ENCODE data around the gene SCYL2.
A peak's percentile ranks its signal among the peaks of the same experiment; 100 is the strongest.
"Not testable (repeated sequence)": the region's sequence is repeated elsewhere in the genome, so short reads cannot be mapped to it uniquely, and the experiment has no call there.

Gene SCYL2, protein sequence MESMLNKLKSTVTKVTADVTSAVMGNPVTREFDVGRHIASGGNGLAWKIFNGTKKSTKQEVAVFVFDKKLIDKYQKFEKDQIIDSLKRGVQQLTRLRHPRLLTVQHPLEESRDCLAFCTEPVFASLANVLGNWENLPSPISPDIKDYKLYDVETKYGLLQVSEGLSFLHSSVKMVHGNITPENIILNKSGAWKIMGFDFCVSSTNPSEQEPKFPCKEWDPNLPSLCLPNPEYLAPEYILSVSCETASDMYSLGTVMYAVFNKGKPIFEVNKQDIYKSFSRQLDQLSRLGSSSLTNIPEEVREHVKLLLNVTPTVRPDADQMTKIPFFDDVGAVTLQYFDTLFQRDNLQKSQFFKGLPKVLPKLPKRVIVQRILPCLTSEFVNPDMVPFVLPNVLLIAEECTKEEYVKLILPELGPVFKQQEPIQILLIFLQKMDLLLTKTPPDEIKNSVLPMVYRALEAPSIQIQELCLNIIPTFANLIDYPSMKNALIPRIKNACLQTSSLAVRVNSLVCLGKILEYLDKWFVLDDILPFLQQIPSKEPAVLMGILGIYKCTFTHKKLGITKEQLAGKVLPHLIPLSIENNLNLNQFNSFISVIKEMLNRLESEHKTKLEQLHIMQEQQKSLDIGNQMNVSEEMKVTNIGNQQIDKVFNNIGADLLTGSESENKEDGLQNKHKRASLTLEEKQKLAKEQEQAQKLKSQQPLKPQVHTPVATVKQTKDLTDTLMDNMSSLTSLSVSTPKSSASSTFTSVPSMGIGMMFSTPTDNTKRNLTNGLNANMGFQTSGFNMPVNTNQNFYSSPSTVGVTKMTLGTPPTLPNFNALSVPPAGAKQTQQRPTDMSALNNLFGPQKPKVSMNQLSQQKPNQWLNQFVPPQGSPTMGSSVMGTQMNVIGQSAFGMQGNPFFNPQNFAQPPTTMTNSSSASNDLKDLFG

DNA sequence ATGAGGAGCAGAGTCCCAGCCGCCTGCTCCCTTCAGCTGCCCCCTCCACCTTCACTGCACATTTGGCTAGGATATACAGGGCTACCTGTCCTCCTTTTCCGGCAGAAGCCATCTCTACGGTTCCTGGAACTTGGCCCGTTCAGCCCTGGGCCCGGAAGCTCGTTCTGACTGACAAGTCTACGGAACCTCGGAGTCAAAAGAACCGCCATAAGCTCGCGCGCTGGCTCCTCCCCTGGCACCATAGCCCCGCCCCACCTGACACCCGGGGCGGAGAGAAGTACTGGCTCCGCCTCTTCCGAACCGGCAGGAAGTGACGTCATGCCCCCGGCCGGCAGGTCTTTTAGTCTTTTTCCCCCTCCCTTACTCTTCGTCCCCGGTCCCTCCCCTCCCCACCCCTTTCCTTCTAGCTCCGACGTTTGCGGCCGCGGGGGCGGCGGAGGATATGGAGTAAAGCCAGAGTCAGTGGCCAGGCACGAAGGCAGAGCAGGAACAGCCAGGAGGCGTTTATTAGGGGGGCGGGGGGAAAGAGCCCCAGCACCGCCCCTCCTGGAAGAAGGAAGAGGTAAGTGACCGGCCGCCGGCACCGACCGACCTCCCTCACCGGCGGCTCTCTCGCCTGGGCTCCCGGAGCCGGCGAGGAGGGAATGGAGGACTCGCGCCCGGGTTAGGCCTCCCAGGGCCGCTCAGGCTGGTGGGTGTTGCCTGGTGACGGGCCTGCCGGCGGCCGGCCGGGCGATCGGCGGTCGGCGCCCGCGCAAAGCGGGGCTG is at the start of gene SCYL2, which contains the start of gene DEPDC4:
Gene SCYL2, plus strand, starts transcription at position 343 of the 768 bp plus-strand sequence. CDS start 15,794 bp downstream, outside the sequence.
Gene DEPDC4, minus strand, starts transcription at position 245 of the 768 bp plus-strand sequence. Its CDS starts 3 bp downstream, at position 242.
- Histone ChIP-seq H3K36me3 (no peaks in the 10 kb centered on the region), H3K27me3 (no peaks in the 10 kb centered on the region), H3K4me1 (ENCODE audit: control insufficient read depth in 1 of 2, insufficient read depth in 1 of 2, low read depth in 1 of 2, low read length in 1 of 2) (peaks cover 25 to 38% of the 10 kb centered on the region in 2 experiments), H3K9me3 (no peaks in the 10 kb centered on the region), H3K4me3 (ENCODE audit: low read depth in 1 of 2, low read length in 1 of 2) (peak within 1 kb of the TSS; percentile 75 to 98), H3K27ac (peak within 1 kb of the TSS; percentile 97)
- TF ChIP-seq, protein P1, sequence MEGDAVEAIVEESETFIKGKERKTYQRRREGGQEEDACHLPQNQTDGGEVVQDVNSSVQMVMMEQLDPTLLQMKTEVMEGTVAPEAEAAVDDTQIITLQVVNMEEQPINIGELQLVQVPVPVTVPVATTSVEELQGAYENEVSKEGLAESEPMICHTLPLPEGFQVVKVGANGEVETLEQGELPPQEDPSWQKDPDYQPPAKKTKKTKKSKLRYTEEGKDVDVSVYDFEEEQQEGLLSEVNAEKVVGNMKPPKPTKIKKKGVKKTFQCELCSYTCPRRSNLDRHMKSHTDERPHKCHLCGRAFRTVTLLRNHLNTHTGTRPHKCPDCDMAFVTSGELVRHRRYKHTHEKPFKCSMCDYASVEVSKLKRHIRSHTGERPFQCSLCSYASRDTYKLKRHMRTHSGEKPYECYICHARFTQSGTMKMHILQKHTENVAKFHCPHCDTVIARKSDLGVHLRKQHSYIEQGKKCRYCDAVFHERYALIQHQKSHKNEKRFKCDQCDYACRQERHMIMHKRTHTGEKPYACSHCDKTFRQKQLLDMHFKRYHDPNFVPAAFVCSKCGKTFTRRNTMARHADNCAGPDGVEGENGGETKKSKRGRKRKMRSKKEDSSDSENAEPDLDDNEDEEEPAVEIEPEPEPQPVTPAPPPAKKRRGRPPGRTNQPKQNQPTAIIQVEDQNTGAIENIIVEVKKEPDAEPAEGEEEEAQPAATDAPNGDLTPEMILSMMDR (IDR thresholded peaks at IDR 0.05), result peak; percentile 46

DNA sequence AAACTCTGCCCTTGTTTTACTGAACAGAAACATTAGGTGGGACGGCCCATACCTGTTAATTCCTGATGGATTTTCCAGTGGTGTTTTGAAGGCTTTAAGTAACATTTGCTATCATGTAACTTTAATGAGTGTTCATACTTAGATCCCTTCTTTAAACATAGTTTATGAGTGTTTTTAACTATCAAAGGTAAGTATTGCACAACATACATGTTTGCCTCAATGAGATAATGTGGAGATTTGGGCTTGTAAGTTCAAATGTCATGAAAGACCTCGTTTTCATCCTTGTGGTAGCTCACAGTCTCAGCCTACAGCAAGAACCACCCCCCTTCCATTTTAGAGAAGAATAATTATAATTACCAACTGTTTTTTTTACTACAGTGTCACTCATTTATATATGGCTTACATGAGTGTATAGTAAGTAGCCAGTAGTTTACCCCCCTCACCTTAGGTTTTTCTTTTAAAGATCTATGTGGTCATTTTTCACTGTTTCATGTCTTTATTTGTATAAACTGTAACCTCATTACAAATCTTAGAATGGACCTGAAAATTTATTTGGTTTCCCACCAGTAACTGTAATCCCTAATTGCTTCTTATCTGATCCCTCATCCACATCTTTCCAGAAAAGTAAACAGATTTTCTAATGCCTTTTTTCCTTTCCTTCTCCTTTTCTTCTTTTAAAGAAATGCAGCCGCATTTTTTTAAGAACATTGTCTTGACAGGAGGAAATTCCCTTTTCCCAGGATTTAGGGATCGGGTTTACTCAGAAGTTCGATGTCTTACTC is 47.5 kb upstream of the SCYL2 start:
- Histone ChIP-seq H3K4me1 (ENCODE audit: control insufficient read depth in 1 of 2, insufficient read depth in 1 of 2, low read depth in 1 of 2, low read length in 1 of 2) (peaks cover 0 to 7% of the 10 kb centered on the region in 2 experiments), H3K27ac (no peak overlapping the region), H3K9me3 (no peaks in the 10 kb centered on the region), H3K4me3 (ENCODE audit: low read depth in 1 of 2, low read length in 1 of 2) (no peak overlapping the region), H3K27me3 (no peaks in the 10 kb centered on the region), H3K36me3 (peaks cover 51% of the 10 kb centered on the region)
- TF ChIP-seq, protein P1 (IDR thresholded peaks at IDR 0.05), result no peak

- Histone ChIP-seq H3K27ac (no peak overlapping the region), H3K9me3 (no peaks in the 10 kb centered on the region), H3K4me1 (ENCODE audit: control insufficient read depth in 1 of 2, insufficient read depth in 1 of 2, low read depth in 1 of 2, low read length in 1 of 2) (no peaks in the 10 kb centered on the region), H3K4me3 (ENCODE audit: low read depth in 1 of 2, low read length in 1 of 2) (no peak overlapping the region), H3K27me3 (no peaks in the 10 kb centered on the region), H3K36me3 (peaks cover 60% of the 10 kb centered on the region)
- TF ChIP-seq, protein P1 (IDR thresholded peaks at IDR 0.05), result no peak
Measured at GRCh38 chr12:100221523-100221922, 45.5 kb upstream of the SCYL2 start.

GRCh38 chr12:100222173-100222572 is 44.8 kb upstream of the SCYL2 start:
- peaks cover 60% of the 10 kb centered on the region for H3K36me3 ChIP-seq
- not testable (repeated sequence) for H3K4me3 ChIP-seq (ENCODE audit: low read depth in 1 of 2, low read length in 1 of 2); H3K4me1 ChIP-seq (ENCODE audit: control insufficient read depth in 1 of 2, insufficient read depth in 1 of 2, low read depth in 1 of 2, low read length in 1 of 2); H3K9me3 ChIP-seq; H3K27ac ChIP-seq; H3K27me3 ChIP-seq

DNA sequence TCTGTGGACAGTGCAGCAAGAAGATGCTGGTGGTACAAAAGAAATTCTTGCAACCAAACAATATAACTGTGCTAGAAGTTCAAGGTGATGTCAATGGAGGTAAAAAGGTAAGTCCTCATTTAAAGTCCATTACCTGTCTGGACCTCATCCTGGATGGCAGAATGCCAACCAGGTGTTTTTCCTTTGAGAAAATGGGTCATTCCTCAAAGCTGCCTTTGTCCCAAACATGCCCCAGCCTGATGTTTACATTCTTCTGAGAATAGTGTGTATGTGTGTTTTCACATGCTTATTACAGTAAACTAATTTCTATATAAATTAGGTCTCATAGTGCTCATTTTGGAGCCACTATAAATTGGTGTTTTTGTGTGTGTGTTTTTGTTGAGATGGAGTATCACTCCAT is 41.5 kb upstream of the SCYL2 start:
- no peaks in the 10 kb centered on the region for H3K27me3 ChIP-seq
- H3K27ac ChIP-seq, result no peak overlapping the region
- TF ChIP-seq, protein P1 (IDR thresholded peaks at IDR 0.05), result no peak
- H3K9me3 ChIP-seq, result no peaks in the 10 kb centered on the region
- H3K4me3 ChIP-seq (ENCODE audit: low read depth in 1 of 2, low read length in 1 of 2), result no peak overlapping the region
- peaks cover 37% of the 10 kb centered on the region for H3K36me3 ChIP-seq
- peaks cover 3 to 8% of the 10 kb centered on the region in 2 experiments for H3K4me1 ChIP-seq (ENCODE audit: control insufficient read depth in 1 of 2, insufficient read depth in 1 of 2, low read depth in 1 of 2, low read length in 1 of 2)

All from neutrophil (primary cell).